ENCODE results near the gene DISC1.
"Not testable (repeated sequence)": the region's sequence is repeated elsewhere in the genome, so short reads cannot be mapped to it uniquely, and the experiment has no call there.

DISC1 gene

DNA sequence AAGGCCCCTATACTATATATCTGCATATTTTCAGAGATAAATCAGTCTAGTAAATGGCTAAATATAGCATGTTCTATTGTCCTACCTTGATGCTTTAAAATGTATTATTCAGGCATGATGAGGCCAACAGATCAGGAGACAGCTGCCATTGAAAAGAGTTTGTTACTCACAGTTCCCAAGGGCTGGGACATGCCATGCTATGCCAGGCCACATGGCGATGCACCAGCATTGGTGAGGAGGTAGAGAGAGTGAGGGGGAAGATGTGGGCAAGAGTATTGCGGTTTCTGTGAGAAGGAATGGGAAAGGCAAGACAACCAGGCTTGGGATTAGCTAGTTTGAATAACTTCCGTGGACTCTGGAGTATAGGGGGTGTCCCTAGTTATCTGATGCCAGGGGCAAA is 316.5 kb downstream of the DISC1 start:
- H3K4me3 Mint-ChIP-seq = no peak overlapping the region
- TF ChIP-seq CTCF (IDR thresholded peaks at IDR 0.05) = no peak
- peaks cover 6% of the 10 kb centered on the region for H3K4me1 Mint-ChIP-seq
- H3K36me3 Mint-ChIP-seq (ENCODE audit: low read depth) = peaks cover 6% of the 10 kb centered on the region
- no peak for DNase-seq
- peak overlapping the region; percentile 27 for H3K27ac Mint-ChIP-seq
- H3K9me3 Mint-ChIP-seq = peaks cover 21% of the 10 kb centered on the region
- H3K27me3 Mint-ChIP-seq (ENCODE audit: low read depth, poor library complexity) = peaks cover 3% of the 10 kb centered on the region

GRCh38 chr1:231948102-231948501 is 321.5 kb downstream of the DISC1 start:
- Mint-ChIP-seq H3K9me3 (peaks cover 21% of the 10 kb centered on the region), H3K4me1 (peaks cover 28% of the 10 kb centered on the region)
- not testable (repeated sequence) for H3K27ac Mint-ChIP-seq; H3K27me3 Mint-ChIP-seq (ENCODE audit: low read depth, poor library complexity); DNase-seq; H3K36me3 Mint-ChIP-seq (ENCODE audit: low read depth); H3K4me3 Mint-ChIP-seq

- Mint-ChIP-seq H3K9me3 (peaks cover 21% of the 10 kb centered on the region), H3K4me1 (peaks cover 28% of the 10 kb centered on the region), H3K27ac (peak overlapping the region; percentile 52), H3K4me3 (no peak overlapping the region), H3K27me3 (ENCODE audit: low read depth, poor library complexity) (no peaks in the 10 kb centered on the region), H3K36me3 (ENCODE audit: low read depth) (peaks cover 6% of the 10 kb centered on the region)
- DNase-seq = no peak
- peak; percentile 6 for TF ChIP-seq CTCF (IDR thresholded peaks at IDR 0.05)
These were observed 322.9 kb downstream of the DISC1 start for GRCh38 chr1:231949277-231950091.

DNA sequence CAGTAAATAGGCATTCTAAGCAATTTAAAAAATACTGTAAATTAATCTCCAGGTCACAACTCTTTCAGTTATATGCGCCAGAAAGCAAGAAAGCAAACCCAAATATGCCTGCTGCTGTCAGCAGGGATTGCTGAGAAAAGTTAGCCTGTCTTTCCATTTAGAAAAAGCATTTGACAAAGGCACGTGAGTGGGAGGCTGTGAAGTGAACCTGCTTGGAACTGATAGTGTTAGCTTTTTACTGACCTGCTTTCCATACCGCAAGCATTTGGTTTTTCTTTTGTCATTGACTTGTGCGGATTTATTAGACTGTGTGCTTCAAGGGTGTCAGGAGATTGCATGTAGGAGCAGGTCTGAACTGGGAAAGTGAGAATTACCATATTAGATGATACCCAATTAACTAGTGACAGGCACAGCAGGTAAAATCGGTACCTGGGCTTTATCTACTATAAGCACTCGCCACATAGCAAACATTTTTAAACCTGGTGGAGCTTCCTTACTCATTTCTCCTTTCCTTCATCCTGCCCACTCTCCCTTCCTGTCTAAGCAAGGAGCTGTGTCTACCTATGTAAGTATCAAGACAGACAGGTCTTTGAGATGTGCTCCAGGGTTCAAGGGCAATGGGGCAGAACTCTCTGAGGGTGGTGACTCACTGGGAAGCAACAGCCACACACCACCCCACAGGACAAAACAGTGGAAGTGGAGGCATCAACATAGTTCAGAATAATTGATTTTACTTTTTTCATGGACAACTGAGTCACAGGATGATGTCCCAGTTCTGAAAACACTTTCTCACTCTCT is 323.9 kb downstream of the DISC1 start:
- H3K9me3 Mint-ChIP-seq = peaks cover 21% of the 10 kb centered on the region
- H3K27ac Mint-ChIP-seq = peak overlapping the region; percentile 73
- peaks cover 28% of the 10 kb centered on the region for H3K4me1 Mint-ChIP-seq
- no peak for TF ChIP-seq CTCF (IDR thresholded peaks at IDR 0.05)
- H3K27me3 Mint-ChIP-seq (ENCODE audit: low read depth, poor library complexity) = no peaks in the 10 kb centered on the region
- H3K36me3 Mint-ChIP-seq (ENCODE audit: low read depth) = peaks cover 6% of the 10 kb centered on the region
- no peak overlapping the region for H3K4me3 Mint-ChIP-seq
- DNase-seq = no peak

DNA sequence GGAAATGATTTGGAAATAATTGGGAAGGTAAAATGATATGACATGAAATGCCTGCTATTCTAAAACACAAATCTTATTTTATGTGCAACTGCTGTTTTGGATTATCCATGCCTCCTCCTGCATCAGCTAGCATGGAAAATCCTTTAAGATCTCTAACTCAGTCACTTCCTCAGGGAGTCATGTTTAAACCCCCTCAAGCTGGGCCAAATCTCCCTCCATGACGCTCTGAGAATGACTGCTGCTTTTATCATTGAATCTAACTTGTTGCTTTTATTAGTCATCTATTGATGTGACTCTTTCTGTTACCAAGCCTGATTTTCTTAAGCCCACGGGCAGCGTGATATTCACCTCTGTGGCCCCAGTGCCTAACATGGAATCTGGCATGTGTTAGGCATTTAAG is 324.8 kb downstream of the DISC1 start:
- Mint-ChIP-seq H3K4me1 (peaks cover 28% of the 10 kb centered on the region), H3K27ac (no peak overlapping the region), H3K4me3 (no peak overlapping the region), H3K27me3 (ENCODE audit: low read depth, poor library complexity) (no peaks in the 10 kb centered on the region), H3K9me3 (peaks cover 16% of the 10 kb centered on the region), H3K36me3 (ENCODE audit: low read depth) (peaks cover 9% of the 10 kb centered on the region)
- no peak for DNase-seq
- TF ChIP-seq CTCF (IDR thresholded peaks at IDR 0.05) = no peak

DNA sequence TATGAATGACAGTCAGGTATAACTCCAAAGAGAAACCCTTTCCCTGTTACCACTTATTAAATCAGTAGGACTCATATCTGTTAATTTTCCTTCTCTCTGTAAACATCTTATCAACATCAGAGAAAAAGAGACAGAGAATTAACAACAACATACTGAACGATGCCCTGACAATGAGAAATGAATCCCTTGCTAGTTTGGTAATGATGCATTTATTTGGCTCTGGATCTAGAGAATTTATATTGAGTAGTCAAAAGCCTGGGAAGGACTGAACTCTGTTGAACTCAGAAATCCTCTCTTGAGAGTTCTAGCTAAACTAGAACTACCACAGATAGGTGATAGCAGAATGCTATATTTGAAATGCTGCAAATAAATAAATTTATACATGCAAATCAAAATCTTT is 325.6 kb downstream of the DISC1 start:
- no peak for TF ChIP-seq CTCF (IDR thresholded peaks at IDR 0.05)
- Mint-ChIP-seq H3K9me3 (peaks cover 8% of the 10 kb centered on the region), H3K27me3 (ENCODE audit: low read depth, poor library complexity) (no peaks in the 10 kb centered on the region), H3K36me3 (ENCODE audit: low read depth) (peaks cover 4% of the 10 kb centered on the region), H3K4me1 (peaks cover 28% of the 10 kb centered on the region), H3K4me3 (no peak overlapping the region), H3K27ac (no peak overlapping the region)
- no peak for DNase-seq
